HepG2 (cell line): ENCODE data around the gene CDH12. TPM values are rescaled to one million over a fixed set of nuclear protein-coding genes. Genes with fewer than 3 reads are reported as not detected.

Experiments
- ATAC-seq: fragments of 200-7000 bp; cut with Tn5 transposase; 3 replicates; pipeline ENCODE4 v1.9.1; 2020; ENCODE audit warnings: mild to moderate bottlenecking, moderate library complexity
- BruUV-seq: library from RNA; stranded (reverse); fragments of 400-500 nt; replicated peaks from 2 replicates; lab custom pipeline; 2021; lab: Mats Ljungman, UMichigan
- CTCF ChIA-PET: fragments of 300-600 bp; formaldehyde crosslinking; extraction: SDS; loops from one replicate; lab custom pipeline; 2021; ENCODE audit warnings: low total read pairs, inconsistent platforms, low intra/inter-chr PET ratio; lab: Yijun Ruan, JAX
- POLR2A ChIA-PET: fragments of 350-600 bp; sonication (Branson Sonifier 250); formaldehyde crosslinking; loops from one replicate; lab custom pipeline; 2020; ENCODE audit warnings: antibody characterized with exemption, inconsistent platforms; lab: Yijun Ruan, JAX
- DNase-seq: peaks from one replicate; pipeline ENCODE4 v3.0.0-alpha.2; 2015; ENCODE audit warnings: low spot score
- FAIRE-seq: peaks from 3 replicates; lab custom pipeline; 2011; peaks lifted over from hg19 to GRCh38; lab: Jason Lieb, UNC
- H2AFZ ChIP-seq: one replicate; pipeline ENCODE4 v1.6.1; 2011; ENCODE audit warnings: low read length, inconsistent platforms
- H3K27ac ChIP-seq: fragments of 300-600 bp; 3 replicates; pipeline ENCODE4 v1.8.0; 2011; ENCODE audit warnings: mixed run types, mild to moderate bottlenecking, mixed read lengths, low read length, inconsistent platforms; ENCODE audit not compliant: insufficient read depth; ENCODE audit errors: extremely low read length
- H3K27me3 ChIP-seq, 2 experiments: fragments of 200-600 bp in 1 of 2; 2 replicates in 1 of 2; 3 replicates in 1 of 2; pipeline versions ENCODE4 v1.6.0 to v1.8.0; 2011; ENCODE audit warnings: low read length in 2 of 2, mild to moderate bottlenecking in 2 of 2, moderate library complexity in 2 of 2, inconsistent platforms in 1 of 2; ENCODE audit not compliant: insufficient read depth in 2 of 2, control insufficient read depth in 1 of 2
- H3K36me3 ChIP-seq, 2 experiments: fragments of 200-600 bp in 1 of 2; replicated peaks in 1 of 2; 2 replicates in 1 of 2; 3 replicates in 1 of 2; pipeline versions ENCODE4 v1.5.1 to v1.8.0; 2011; ENCODE audit warnings: low read length in 2 of 2, inconsistent platforms in 1 of 2; ENCODE audit not compliant: insufficient read depth in 2 of 2, control insufficient read depth in 1 of 2
- H3K4me1 ChIP-seq: 2 replicates; pipeline ENCODE4 v1.5.1; 2012; ENCODE audit warnings: low read length, inconsistent platforms; ENCODE audit not compliant: insufficient read depth
- H3K4me2 ChIP-seq: 2 replicates; pipeline ENCODE4 v1.6.0; 2011; ENCODE audit warnings: low read depth, low read length, inconsistent platforms
- H3K4me3 ChIP-seq, 3 experiments: fragments of 200-600 bp in 1 of 3; sonication (generic), shearing (Covaris generic) in 1 of 3; replicated peaks in 1 of 3; 2 replicates each; pipeline ENCODE4 v1.5.1; 2011 to 2016; ENCODE audit warnings: low read length in 3 of 3, inconsistent platforms in 2 of 3, low read depth in 2 of 3, mild to moderate bottlenecking in 2 of 3, control low read depth in 1 of 3, mixed read lengths in 1 of 3; ENCODE audit not compliant: insufficient read depth in 1 of 3
- H3K79me2 ChIP-seq: one replicate; pipeline ENCODE4 v1.6.1; 2011; ENCODE audit warnings: low read length, inconsistent platforms; ENCODE audit not compliant: insufficient read depth
- H3K9ac ChIP-seq: 2 replicates; pipeline ENCODE4 v1.6.0; 2011; ENCODE audit warnings: mild to moderate bottlenecking, low read depth, low read length, inconsistent platforms; ENCODE audit not compliant: insufficient read depth
- H3K9me3 ChIP-seq: 2 replicates; pipeline ENCODE4 v1.5.1; 2012; ENCODE audit warnings: mild to moderate bottlenecking, low read length
- H4K20me1 ChIP-seq: 2 replicates; pipeline ENCODE4 v1.6.0; 2011; ENCODE audit warnings: inconsistent platforms, mild to moderate bottlenecking, low read length, moderate library complexity; ENCODE audit not compliant: insufficient read depth
- FOXM1 ChIP-seq: sonication (generic); formaldehyde crosslinking; IDR thresholded peaks from 2 replicates; pipeline ENCODE4 v1.5.0; 2020; ENCODE audit warnings: missing genetic modification reagents
- NFYC ChIP-seq: IDR thresholded peaks from 2 replicates; pipeline ENCODE4 v1.6.1; 2016; ENCODE audit warnings: missing genetic modification reagents, missing compliant biosample characterization
- PHF8 ChIP-seq: sonication (generic); formaldehyde crosslinking; IDR thresholded peaks from 2 replicates; pipeline ENCODE4 v1.5.0; 2020; ENCODE audit warnings: missing genetic modification reagents
- SOX5 ChIP-seq: IDR thresholded peaks from 2 replicates; pipeline ENCODE4 v1.6.1; 2016; ENCODE audit warnings: borderline replicate concordance
- TMF1 ChIP-seq: sonication (generic); formaldehyde crosslinking; IDR thresholded peaks from 2 replicates; pipeline ENCODE4 v1.8.1; 2022; ENCODE audit warnings: low read depth, missing genetic modification reagents
- ZFP37 ChIP-seq: sonication (generic); formaldehyde crosslinking; IDR thresholded peaks from 2 replicates; pipeline ENCODE4 v1.4.0; 2020; ENCODE audit warnings: missing genetic modification reagents, borderline replicate concordance
- ZMAT5 ChIP-seq: sonication (generic); formaldehyde crosslinking; IDR thresholded peaks from 2 replicates; pipeline ENCODE4 v1.5.0; 2020; ENCODE audit warnings: mild to moderate bottlenecking, low read depth, missing genetic modification reagents, borderline replicate concordance
- ZNF431 ChIP-seq: sonication (generic); formaldehyde crosslinking; IDR thresholded peaks from 2 replicates; pipeline ENCODE4 v1.9.0; 2022; ENCODE audit warnings: missing genetic modification reagents, low read depth, mild to moderate bottlenecking, borderline replicate concordance
- ZNF549 ChIP-seq: sonication (generic); formaldehyde crosslinking; IDR thresholded peaks from 2 replicates; pipeline ENCODE4 v1.5.0; 2020; ENCODE audit warnings: missing genetic modification reagents
- ZNF557 ChIP-seq: sonication (generic); formaldehyde crosslinking; IDR thresholded peaks from 2 replicates; pipeline ENCODE4 v1.4.0; 2020; ENCODE audit warnings: missing genetic modification reagents
- ZNF598 ChIP-seq: sonication (generic); formaldehyde crosslinking; IDR thresholded peaks from 2 replicates; pipeline ENCODE4 v1.5.1; 2020; ENCODE audit warnings: mild to moderate bottlenecking, missing genetic modification reagents, borderline replicate concordance
- WGBS: methylation state at CpG from one replicate; pipeline ENCODE4 v1.1.6; 2017; ENCODE audit warnings: low lambda C conversion rate; 5-methylcytosine and 5-hydroxymethylcytosine counted together
- in situ Hi-C: cut with HindIII; loops from 2 replicates; pipeline ENCODE4 v1.10.0; 2017; ENCODE audit warnings: low pct_unique_long_range_greater_than_20kb; ENCODE audit not compliant: extremely low pct_ligation_motif_present
- intact Hi-C: fragments of 100-400 bp; cut with micrococcal nuclease; formaldehyde crosslinking; loops from one replicate; pipeline ENCODE4 v1.10.0; 2022; ENCODE audit not compliant: unreplicated experiment
- polyA plus RNA-seq, 8 experiments: library from polyadenylated mRNA; depleted of rRNA in 3 of 8; stranded (reverse) in 7 of 8; unstranded in 1 of 8; fragments of >200 nt; fragmentation: Illumina TruSeq in 4 of 8; extraction: Trizol in 4 of 8; gene quantifications; 2 replicates each; pipeline versions ENCODE4 v1.2.1 to v1.2.3, GENCODE V29; 2011 to 2016; ENCODE audit warnings: low read depth in 4 of 8, missing spikeins in 1 of 8, mixed read lengths in 1 of 8; ENCODE audit not compliant: insufficient read depth in 1 of 8
- total RNA-seq, 5 experiments: library from RNA; depleted of rRNA; stranded (reverse); fragments of >200 nt; fragmentation: Illumina TruSeq; extraction: Trizol; gene quantifications; 2 replicates each; pipeline ENCODE4 v1.2.3, GENCODE V29; 2016; ENCODE audit warnings: low read depth in 1 of 5
- TF ChIP-seq, protein P1 (sequence below): sonication (generic); formaldehyde crosslinking; IDR thresholded peaks from 2 replicates; pipeline ENCODE4 v1.4.0; 2020; ENCODE audit warnings: missing genetic modification reagents, borderline replicate concordance

CDH12 gene
- total and polyA plus RNA-seq, 2 of the 13 experiments (the other 11 are each of a cell fraction or from before 2014, with no cell fraction given) = not detected

DNA sequence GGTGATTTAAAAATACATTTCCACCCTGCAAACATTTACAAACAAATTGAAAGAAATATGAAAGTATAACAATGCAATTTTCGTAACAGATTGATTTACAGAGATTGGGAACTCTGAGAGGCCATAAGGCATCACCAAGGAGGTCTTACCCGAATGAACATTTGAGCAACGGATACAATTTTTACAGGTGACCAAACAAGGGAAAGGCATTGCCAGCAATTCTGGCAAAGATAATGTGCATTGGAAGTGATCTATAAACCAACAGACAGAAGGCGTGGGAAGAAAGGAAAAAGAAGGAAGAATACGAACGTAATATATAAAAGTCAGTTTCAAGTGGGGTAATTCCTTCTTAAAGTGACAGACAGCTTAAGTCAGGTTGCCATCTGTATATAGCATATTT is 295.9 kb downstream of the CDH12 start:
- in situ Hi-C loops (no loop called here), intact Hi-C loops (no loop called here)
- WGBS = 15% methylated on average over 6 of the region's 6 CpGs
- ATAC-seq (no peak), FAIRE-seq (no peak), DNase-seq (no peak)
- Histone ChIP-seq H3K79me2 (no peaks in the 10 kb centered on the region), H3K9ac (no peak overlapping the region), H3K9me3 (no peaks in the 10 kb centered on the region), H3K4me3 (no peak overlapping the region), H3K27me3 (no peaks in the 10 kb centered on the region), H2AFZ (no peak overlapping the region), H3K4me1 (no peaks in the 10 kb centered on the region), H3K27ac (no peak overlapping the region), H4K20me1 (no peaks in the 10 kb centered on the region), H3K36me3 (no peaks in the 10 kb centered on the region), H3K4me2 (no peak overlapping the region)
- BruUV-seq = no TSS peak
- POLR2A ChIA-PET = no interaction called here
- TF ChIP-seq, protein P1, sequence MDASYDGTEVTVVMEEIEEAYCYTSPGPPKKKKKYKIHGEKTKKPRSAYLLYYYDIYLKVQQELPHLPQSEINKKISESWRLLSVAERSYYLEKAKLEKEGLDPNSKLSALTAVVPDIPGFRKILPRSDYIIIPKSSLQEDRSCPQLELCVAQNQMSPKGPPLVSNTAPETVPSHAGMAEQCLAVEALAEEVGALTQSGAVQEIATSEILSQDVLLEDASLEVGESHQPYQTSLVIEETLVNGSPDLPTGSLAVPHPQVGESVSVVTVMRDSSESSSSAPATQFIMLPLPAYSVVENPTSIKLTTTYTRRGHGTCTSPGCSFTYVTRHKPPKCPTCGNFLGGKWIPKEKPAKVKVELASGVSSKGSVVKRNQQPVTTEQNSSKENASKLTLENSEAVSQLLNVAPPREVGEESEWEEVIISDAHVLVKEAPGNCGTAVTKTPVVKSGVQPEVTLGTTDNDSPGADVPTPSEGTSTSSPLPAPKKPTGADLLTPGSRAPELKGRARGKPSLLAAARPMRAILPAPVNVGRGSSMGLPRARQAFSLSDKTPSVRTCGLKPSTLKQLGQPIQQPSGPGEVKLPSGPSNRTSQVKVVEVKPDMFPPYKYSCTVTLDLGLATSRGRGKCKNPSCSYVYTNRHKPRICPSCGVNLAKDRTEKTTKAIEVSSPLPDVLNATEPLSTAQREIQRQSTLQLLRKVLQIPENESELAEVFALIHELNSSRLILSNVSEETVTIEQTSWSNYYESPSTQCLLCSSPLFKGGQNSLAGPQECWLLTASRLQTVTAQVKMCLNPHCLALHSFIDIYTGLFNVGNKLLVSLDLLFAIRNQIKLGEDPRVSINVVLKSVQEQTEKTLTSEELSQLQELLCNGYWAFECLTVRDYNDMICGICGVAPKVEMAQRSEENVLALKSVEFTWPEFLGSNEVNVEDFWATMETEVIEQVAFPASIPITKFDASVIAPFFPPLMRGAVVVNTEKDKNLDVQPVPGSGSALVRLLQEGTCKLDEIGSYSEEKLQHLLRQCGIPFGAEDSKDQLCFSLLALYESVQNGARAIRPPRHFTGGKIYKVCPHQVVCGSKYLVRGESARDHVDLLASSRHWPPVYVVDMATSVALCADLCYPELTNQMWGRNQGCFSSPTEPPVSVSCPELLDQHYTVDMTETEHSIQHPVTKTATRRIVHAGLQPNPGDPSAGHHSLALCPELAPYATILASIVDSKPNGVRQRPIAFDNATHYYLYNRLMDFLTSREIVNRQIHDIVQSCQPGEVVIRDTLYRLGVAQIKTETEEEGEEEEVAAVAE = no peak
- CTCF ChIA-PET = no interaction called here

GRCh38 chr5:22554475-22554874 is 298.7 kb downstream of the CDH12 start:
- Histone ChIP-seq H3K27ac (no peak overlapping the region), H3K4me1 (no peaks in the 10 kb centered on the region), H3K4me2 (no peak overlapping the region), H3K27me3 (no peaks in the 10 kb centered on the region), H3K36me3 (no peaks in the 10 kb centered on the region), H3K9me3 (0 out of 2 replicates have a peak, but pooled peaks cover 7% of the 10 kb centered on the region), H3K4me3 (no peak overlapping the region), H3K79me2 (no peaks in the 10 kb centered on the region), H2AFZ (no peak overlapping the region), H3K9ac (no peak overlapping the region), H4K20me1 (no peaks in the 10 kb centered on the region)
- intact Hi-C loops = no loop called here
- no peak for DNase-seq
- FAIRE-seq = no peak
- ChIA-PET CTCF (no interaction called here), POLR2A (no interaction called here)
- TF ChIP-seq ZNF557 (no peak), ZNF431 (CRISPR knock-in tag) (no peak), TMF1 (no peak), PHF8 (CRISPR knock-in tag) (no peak), SOX5 (CRISPR knock-in tag) (no peak), ZNF598 (CRISPR knock-in tag) (no peak), ZFP37 (CRISPR knock-in tag) (no peak), ZMAT5 (CRISPR knock-in tag) (no peak), NFYC (CRISPR knock-in tag) (no peak), FOXM1 (no peak), ZNF549 (no peak)
- ATAC-seq = no peak
- no TSS peak for BruUV-seq
- in situ Hi-C loops = no loop called here
